ENCODE data around the gene SUGP1.

The SUGP1 gene, protein sequence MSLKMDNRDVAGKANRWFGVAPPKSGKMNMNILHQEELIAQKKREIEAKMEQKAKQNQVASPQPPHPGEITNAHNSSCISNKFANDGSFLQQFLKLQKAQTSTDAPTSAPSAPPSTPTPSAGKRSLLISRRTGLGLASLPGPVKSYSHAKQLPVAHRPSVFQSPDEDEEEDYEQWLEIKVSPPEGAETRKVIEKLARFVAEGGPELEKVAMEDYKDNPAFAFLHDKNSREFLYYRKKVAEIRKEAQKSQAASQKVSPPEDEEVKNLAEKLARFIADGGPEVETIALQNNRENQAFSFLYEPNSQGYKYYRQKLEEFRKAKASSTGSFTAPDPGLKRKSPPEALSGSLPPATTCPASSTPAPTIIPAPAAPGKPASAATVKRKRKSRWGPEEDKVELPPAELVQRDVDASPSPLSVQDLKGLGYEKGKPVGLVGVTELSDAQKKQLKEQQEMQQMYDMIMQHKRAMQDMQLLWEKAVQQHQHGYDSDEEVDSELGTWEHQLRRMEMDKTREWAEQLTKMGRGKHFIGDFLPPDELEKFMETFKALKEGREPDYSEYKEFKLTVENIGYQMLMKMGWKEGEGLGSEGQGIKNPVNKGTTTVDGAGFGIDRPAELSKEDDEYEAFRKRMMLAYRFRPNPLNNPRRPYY

DNA sequence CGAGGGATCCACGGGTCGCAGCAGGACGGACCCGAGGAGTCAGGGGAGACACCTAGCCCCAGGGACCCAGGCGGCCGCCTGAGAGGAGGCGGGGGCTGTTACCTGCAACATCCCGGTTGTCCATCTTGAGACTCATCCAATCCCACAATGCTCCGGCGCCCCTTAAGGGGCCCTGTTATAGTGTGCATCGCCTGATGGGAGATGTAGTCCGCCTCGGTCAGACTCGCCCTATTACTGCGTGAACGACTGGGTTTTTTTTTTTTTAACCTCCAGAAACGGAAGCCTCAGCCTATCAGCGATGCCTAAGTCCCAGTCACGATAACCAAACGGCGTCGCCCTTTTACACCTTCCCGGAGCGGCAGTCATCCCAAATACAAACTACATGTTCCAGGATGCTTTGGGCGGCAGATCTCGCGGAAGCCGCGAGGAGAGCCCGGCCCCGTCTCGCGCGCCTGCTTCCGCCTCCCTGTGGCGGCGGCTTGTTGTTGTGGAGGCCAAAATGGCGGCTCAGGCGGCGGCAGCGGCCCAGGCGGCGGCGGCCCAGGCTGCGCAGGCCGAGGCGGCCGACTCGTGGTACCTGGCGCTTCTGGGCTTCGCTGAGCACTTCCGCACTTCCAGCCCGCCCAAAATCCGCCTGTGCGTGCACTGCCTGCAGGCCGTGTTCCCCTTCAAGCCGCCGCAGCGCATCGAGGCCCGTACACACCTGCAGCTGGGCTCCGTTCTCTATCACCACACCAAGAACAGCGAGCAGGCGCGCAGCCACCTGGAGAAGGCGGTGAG, at the start of gene SUGP1, which contains the start of gene MAU2:
Gene SUGP1, minus strand, starts transcription at position 149 of the 780 bp plus-strand sequence. Its CDS starts 13 bp downstream, at position 136.
Gene MAU2, plus strand, starts transcription at position 469 of the 780 bp plus-strand sequence. Its CDS starts 31 bp downstream, at position 500.
- H3K27me3 ChIP-seq, result no peaks in the 10 kb centered on the region
- peak within 1 kb of the TSS; percentile 89 to 99 (median 97) for H3K27ac ChIP-seq
- H3K9ac ChIP-seq, result peak within 1 kb of the TSS; percentile 88 to 100 (median 98)
- H4K20me1 ChIP-seq, result peaks cover 24 to 76% (median 38%) of the 10 kb centered on the region in 11 experiments; a peak in 20 of 22 replicates
- peaks cover 33 to 50% (median 44%) of the 10 kb centered on the region in 10 experiments for H3K4me1 ChIP-seq
- peaks cover 39 to 58% (median 49%) of the 10 kb centered on the region in 11 experiments for H3K36me3 ChIP-seq
- H3K4me3 ChIP-seq, result peak within 1 kb of the TSS; percentile 75 to 100 (median 97)
- no peak for TF ChIP-seq Cebpa-rat (IDR thresholded peaks at IDR 0.05)
- H3K9me3 ChIP-seq (replicated peaks in 1 of 11), result no peaks in the 10 kb centered on the region
- peak within 1 kb of the TSS; percentile 88 to 100 (median 95) for H3K4me2 ChIP-seq

DNA sequence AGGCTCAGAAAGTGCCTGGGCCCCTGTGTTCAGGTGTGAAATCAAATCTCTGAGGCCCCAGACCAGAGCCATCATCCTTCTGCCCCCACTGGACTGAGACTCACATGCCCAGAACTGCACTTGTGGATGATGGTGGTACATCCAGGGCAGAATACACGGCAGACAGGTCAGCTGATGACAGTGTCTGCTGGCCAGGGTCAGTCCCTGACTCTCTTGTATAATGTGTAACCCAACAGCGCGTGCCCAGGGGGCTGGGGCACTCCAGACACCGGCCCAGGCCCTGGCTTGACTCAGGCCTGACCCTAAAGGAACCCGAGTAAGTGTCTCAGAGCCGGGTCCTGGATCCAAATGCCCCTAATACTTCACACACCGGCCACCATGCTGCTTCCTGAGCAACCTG, 47.8 kb upstream of the SUGP1 start:
- Histone ChIP-seq H3K36me3 (no peaks in the 10 kb centered on the region), H4K20me1 (no peaks in the 10 kb centered on the region), H3K4me2 (no peak overlapping the region), H3K9me3 (replicated peaks in 1 of 11) (no peaks in the 10 kb centered on the region), H3K4me3 (no peak overlapping the region), H3K4me1 (peaks cover 44 to 66% (median 49%) of the 10 kb centered on the region in 10 experiments), H3K27me3 (no peaks in the 10 kb centered on the region), H3K9ac (no peak overlapping the region), H3K27ac (peak overlapping the region in 1 of 11 experiments; percentile 13; a peak in 1 of 22 replicates)
- no peak for TF ChIP-seq Cebpa-rat (IDR thresholded peaks at IDR 0.05)

DNA sequence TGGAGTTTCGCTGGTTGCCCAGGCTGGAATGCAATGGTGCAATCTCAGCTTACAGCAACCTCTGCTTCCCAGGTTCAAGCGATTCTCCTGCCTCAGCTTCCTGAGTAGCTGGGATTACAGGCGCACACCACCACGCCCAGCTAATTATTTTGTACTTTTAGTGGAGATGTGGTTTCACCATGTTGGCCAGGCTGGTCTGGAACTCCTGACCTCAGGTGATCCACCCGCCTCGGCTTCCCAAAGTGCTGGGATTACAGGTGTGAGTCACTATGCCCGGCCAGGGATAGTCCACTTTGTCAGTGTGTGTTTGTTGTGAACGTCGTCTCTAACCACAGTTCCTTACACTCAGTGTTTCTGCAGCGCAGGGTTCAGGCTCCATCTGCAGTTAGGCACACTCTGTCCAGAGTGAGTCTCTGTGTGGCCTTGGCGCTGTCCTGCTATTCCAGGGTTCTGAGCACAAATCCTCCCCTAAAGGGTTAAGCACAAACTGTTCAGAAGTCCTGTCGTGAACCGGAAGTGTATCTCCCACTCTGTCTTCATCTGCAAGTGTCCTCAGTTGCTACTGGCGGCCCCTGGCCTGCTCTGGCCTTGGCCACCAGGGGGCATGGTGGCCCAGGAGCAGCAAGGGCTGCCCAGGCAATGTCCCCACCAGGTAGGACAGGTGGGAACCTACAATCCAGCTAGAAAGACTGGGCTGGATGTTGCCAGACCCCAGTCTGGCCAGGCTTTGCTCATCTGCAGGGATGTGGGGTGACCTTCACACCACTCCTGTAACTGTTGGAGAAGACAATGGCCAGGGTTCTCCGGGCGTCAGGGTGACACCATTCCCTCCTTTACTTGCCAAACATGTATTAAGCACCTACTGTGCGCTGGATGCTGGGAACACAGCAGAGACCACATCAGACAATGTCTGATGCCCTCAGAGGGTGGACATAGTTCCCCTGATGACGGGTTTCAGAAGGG, 46.4 kb upstream of the SUGP1 start:
- TF ChIP-seq Cebpa-rat (IDR thresholded peaks at IDR 0.05), result no peak
- H3K4me2 ChIP-seq, result peak overlapping the region; percentile 31 to 62 (median 53); a peak in 21 of 22 replicates
- no peaks in the 10 kb centered on the region for H3K27me3 ChIP-seq
- H3K4me3 ChIP-seq, result no peak overlapping the region
- H3K9ac ChIP-seq, result peak overlapping the region in 4 of 11 experiments; percentile 2 to 34 (median 17); a peak in 4 of 22 replicates
- H3K4me1 ChIP-seq, result peaks cover 45 to 66% (median 49%) of the 10 kb centered on the region in 10 experiments
- peak overlapping the region in 10 of 11 experiments; percentile 4 to 53 (median 32); a peak in 10 of 22 replicates for H3K27ac ChIP-seq
- H3K36me3 ChIP-seq, result no peaks in the 10 kb centered on the region
- H3K9me3 ChIP-seq (replicated peaks in 1 of 11), result no peaks in the 10 kb centered on the region
- no peaks in the 10 kb centered on the region for H4K20me1 ChIP-seq

DNA sequence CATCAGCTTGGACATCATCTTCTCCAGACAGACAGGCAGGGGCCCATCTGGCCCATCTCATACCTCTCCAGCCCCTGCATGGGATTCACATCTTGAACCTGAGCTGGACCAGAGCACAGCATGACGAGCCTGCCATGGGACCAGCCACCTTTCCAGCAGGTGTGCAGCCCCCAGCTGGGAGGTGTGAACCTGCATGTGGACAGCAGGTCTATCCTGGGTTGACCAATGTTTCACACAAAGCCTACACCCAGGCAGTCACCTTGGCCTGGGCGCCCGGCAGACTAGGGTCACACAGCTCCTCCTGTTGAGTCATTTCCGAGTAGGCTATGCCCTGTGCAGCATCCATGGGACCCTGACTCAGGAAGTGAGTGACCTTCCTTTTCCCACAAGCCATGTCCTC, 41.8 kb upstream of the SUGP1 start:
- 0 out of 22 replicates have a peak overlapping the region, but pooled peaks of 2 of the 11 experiments have one; percentile 7 to 36 for H3K9ac ChIP-seq
- peak overlapping the region in 9 of 11 experiments; percentile 26 to 60 (median 43); a peak in 14 of 22 replicates for H3K4me2 ChIP-seq
- no peaks in the 10 kb centered on the region for H3K27me3 ChIP-seq
- H3K9me3 ChIP-seq (replicated peaks in 1 of 11), result no peaks in the 10 kb centered on the region
- no peak for TF ChIP-seq Cebpa-rat (IDR thresholded peaks at IDR 0.05)
- peaks cover 2 to 25% (median 11%) of the 10 kb centered on the region in 11 experiments; a peak in 21 of 22 replicates for H3K36me3 ChIP-seq
- H3K27ac ChIP-seq, result peak overlapping the region in 8 of 11 experiments; percentile 13 to 57 (median 34); a peak in 9 of 22 replicates
- H3K4me3 ChIP-seq, result no peak overlapping the region
- peaks cover 70 to 83% (median 78%) of the 10 kb centered on the region in 10 experiments for H3K4me1 ChIP-seq
- H4K20me1 ChIP-seq, result peaks cover 0 to 7% (median 0%) of the 10 kb centered on the region in 11 experiments; a peak in 5 of 22 replicates

DNA sequence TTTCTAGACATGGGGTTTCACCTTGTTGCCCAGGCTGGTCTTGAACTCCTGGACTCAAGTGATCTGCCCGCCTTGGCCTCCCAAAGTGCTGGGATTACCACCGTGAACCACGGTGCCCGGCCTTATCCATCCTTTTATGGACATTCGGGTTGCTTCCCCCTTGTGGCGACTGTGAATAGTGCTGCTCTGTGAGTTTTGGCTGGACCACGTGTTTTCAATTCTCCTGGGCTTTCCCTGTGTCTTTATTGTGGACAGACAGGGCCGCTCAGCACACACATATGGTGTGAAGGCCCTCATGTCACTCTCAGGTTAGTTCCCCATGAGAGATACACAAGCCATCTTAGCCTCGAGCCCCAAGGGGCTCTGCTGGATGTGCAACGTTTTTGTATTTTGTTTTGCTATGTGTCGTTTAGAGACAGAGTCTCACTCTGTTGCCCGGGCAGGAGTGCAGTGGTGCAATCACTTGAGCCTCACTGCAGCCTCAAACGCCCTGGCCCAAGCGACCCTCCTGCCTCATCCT, 40.8 kb upstream of the SUGP1 start:
- H3K4me3 ChIP-seq, result no peak overlapping the region
- H3K9ac ChIP-seq, result peak overlapping the region in 6 of 11 experiments; percentile 1 to 36 (median 16); a peak in 6 of 22 replicates
- peak in 3 of 11 experiments; percentile 20 to 46 (median 21); a peak in 1 of 22 replicates for TF ChIP-seq Cebpa-rat (IDR thresholded peaks at IDR 0.05)
- peak overlapping the region; percentile 26 to 63 (median 48) for H3K4me2 ChIP-seq
- no peaks in the 10 kb centered on the region for H3K27me3 ChIP-seq
- H3K4me1 ChIP-seq, result peaks cover 61 to 74% (median 68%) of the 10 kb centered on the region in 10 experiments
- peaks cover 12 to 35% (median 20%) of the 10 kb centered on the region in 11 experiments for H3K36me3 ChIP-seq
- peaks cover 0 to 14% (median 3%) of the 10 kb centered on the region in 11 experiments; a peak in 5 of 22 replicates for H4K20me1 ChIP-seq
- H3K27ac ChIP-seq, result peak overlapping the region in 9 of 11 experiments; percentile 13 to 57 (median 27); a peak in 12 of 22 replicates
- no peaks in the 10 kb centered on the region for H3K9me3 ChIP-seq (replicated peaks in 1 of 11)

DNA sequence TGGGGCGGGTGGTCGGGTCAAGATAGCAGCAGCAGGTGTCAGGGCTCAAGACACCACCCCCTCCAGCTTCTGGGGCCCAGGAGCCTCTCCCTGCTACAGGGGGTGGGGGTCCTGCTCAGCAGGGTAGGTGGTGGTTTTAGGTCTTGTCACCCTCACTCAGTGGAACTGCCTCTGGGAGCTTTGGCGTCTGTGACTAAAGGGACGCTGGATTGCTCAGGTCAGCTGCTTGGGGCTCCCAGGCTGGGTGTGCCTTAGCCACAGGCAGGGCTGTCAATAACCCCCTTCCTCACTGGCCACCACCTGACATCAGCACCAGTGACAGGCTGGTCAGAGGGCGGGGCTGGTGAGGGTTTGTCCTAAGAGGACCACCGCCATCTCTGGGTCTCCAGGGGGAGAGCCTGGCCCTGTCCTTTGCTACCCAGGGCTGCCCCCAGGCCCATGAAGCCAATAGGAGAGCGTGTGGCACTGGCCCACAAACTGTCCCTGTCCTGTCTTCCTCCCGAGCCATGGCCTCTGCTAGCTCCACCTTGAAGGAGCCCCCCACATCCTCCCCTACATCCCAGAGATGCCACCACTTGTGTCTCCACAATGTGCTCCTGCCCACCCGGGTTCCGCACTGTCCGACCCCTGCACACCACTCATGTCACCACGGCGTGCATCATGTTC, 36.7 kb upstream of the SUGP1 start:
- no peaks in the 10 kb centered on the region for H3K9me3 ChIP-seq (replicated peaks in 1 of 11)
- TF ChIP-seq Cebpa-rat (IDR thresholded peaks at IDR 0.05), result no peak
- peaks cover 0 to 53% (median 7%) of the 10 kb centered on the region in 11 experiments; a peak in 7 of 22 replicates for H4K20me1 ChIP-seq
- H3K27me3 ChIP-seq, result no peaks in the 10 kb centered on the region
- H3K36me3 ChIP-seq, result peaks cover 53 to 76% (median 61%) of the 10 kb centered on the region in 11 experiments
- no peak overlapping the region for H3K4me3 ChIP-seq
- H3K4me1 ChIP-seq, result peaks cover 32 to 42% (median 36%) of the 10 kb centered on the region in 10 experiments
- H3K4me2 ChIP-seq, result no peak overlapping the region
- H3K9ac ChIP-seq, result no peak overlapping the region
- H3K27ac ChIP-seq, result no peak overlapping the region

DNA sequence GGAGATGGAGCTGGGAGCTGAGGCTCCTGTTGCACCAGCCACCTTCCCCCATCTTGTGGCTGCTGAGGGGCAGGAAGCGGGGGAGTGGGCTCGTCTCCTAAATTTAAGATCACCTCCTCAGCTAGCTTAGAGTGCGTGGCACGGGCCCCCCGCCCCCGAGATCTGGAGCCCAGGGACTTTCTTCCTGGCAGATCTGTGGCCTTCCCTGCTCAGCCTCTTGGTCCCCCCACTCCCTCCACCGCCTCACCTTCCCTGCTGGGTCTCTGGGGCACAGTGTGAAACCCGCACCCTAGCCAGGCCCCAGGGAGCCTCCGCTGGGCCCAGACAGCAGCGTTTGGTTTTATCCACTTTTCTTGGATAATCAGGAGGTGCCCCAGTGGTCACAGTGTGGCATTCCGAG, 36.2 kb upstream of the SUGP1 start:
- Histone ChIP-seq H3K36me3 (peaks cover 58 to 81% (median 66%) of the 10 kb centered on the region in 11 experiments), H3K4me1 (peaks cover 27 to 36% (median 30%) of the 10 kb centered on the region in 10 experiments)
- TF ChIP-seq Cebpa-rat (IDR thresholded peaks at IDR 0.05), result no peak

More for the DNA sequence above, 36.2 kb upstream of the SUGP1 start:
- H3K4me2 ChIP-seq, result no peak overlapping the region
- H3K4me3 ChIP-seq, result no peak overlapping the region
- H3K27me3 ChIP-seq, result no peaks in the 10 kb centered on the region
- no peak overlapping the region for H3K27ac ChIP-seq
- no peaks in the 10 kb centered on the region for H3K9me3 ChIP-seq (replicated peaks in 1 of 11)
- H3K9ac ChIP-seq, result no peak overlapping the region
- peaks cover 0 to 54% (median 7%) of the 10 kb centered on the region in 11 experiments; a peak in 7 of 22 replicates for H4K20me1 ChIP-seq
